Stomach (tissue), 9 donors: ENCODE measurements around the gene HDAC3. TPM values are rescaled to one million over a fixed set of nuclear protein-coding genes. Genes with fewer than 3 reads are reported as not detected.

Source experiments
- DNase-seq, 2 donors: peaks; one replicate each; pipeline versions ENCODE4 v3.0.0 to v3.0.0-alpha.2; 2013 to 2019
- H3K27ac ChIP-seq, 5 donors: fragments of 200-600 bp in 4 of 5; sonication (generic) in 4 of 5; one replicate each; pipeline ENCODE4 v1.5.1; 2013 to 2019; ENCODE audit warnings: mild to moderate bottlenecking in 1 of 5, moderate library complexity in 1 of 5
- H3K27me3 ChIP-seq, 3 donors: fragments of 200-600 bp; sonication (generic); one replicate each; pipeline ENCODE4 v1.5.1; 2017 to 2019; ENCODE audit warnings: mixed run types in 1 of 3
- H3K36me3 ChIP-seq, 4 donors: fragments of 200-600 bp; sonication (generic); 1 replicate in 3 of 4; 2 replicates in 1 of 4; pipeline ENCODE4 v1.5.1; 2016 to 2019
- H3K4me1 ChIP-seq, 4 donors: fragments of 200-600 bp; sonication (generic); one replicate each; pipeline ENCODE4 v1.5.1; 2016 to 2019
- H3K4me3 ChIP-seq, 4 donors: fragments of 200-600 bp; sonication (generic) in 3 of 4; one replicate each; pipeline ENCODE4 v1.5.1; 2016 to 2019; ENCODE audit warnings: mild to moderate bottlenecking in 1 of 4
- H3K9me3 ChIP-seq, 4 donors: fragments of 200-600 bp; sonication (generic); one replicate each; pipeline ENCODE4 v1.5.1; 2016 to 2019
- EP300 ChIP-seq: sonication (generic); formaldehyde crosslinking; IDR thresholded peaks from one replicate; pipeline ENCODE4 v1.6.1; 2017; ENCODE audit warnings: antibody characterized with exemption
- POLR2A ChIP-seq, 4 donors: fragments of 450-650 bp; IDR thresholded peaks; one replicate each; pipeline ENCODE4 v1.6.1; 2016; ENCODE audit warnings: antibody characterized with exemption in 4 of 4, control low read depth in 2 of 4, mild to moderate bottlenecking in 1 of 4, moderate library complexity in 1 of 4
- POLR2AphosphoS5 ChIP-seq, 3 donors: sonication (generic); formaldehyde crosslinking; IDR thresholded peaks; one replicate each; pipeline ENCODE4 v1.6.1; 2016; ENCODE audit warnings: antibody characterized with exemption in 3 of 3
- WGBS, 5 donors: extraction: QIAGEN DNeasy Blood & Tissue Kit in 3 of 5; methylation state at CpG; one replicate each; pipeline versions ENCODE4 v1.1.5 to v1.1.7; 2013 to 2018; 5-methylcytosine and 5-hydroxymethylcytosine counted together
- intact Hi-C: fragments of 100-400 bp; cut with DNase I; formaldehyde crosslinking; loops from one replicate; pipeline ENCODE4 v1.15.1; 2023; ENCODE audit warnings: low total_unique reads
- polyA plus RNA-seq, 3 donors: library from polyadenylated mRNA; stranded (reverse); fragments of 200-250 nt; gene quantifications; one replicate each; pipeline ENCODE4 v1.2.3, GENCODE V29; 2013
- total RNA-seq, 5 donors: library from RNA; depleted of rRNA; stranded (reverse); fragments of >200 nt; gene quantifications; one replicate each; pipeline versions ENCODE4 v1.1.0 to v1.2.3, GENCODE V29; 2014 to 2016
- TF ChIP-seq, protein P1 (sequence below), 7 experiments: fragments of 450-650 bp in 4 of 7; fragments of 200-600 bp in 3 of 7; sonication (generic) in 3 of 7; IDR thresholded peaks; one replicate each; pipeline ENCODE4 v1.5.1; 2016 to 2019; ENCODE audit warnings: antibody characterized with exemption in 7 of 7, control low read depth in 2 of 7, mild to moderate bottlenecking in 1 of 7
- donor health status: healthy with polysubstance abuse.
- donor health status: Bipolar disorder and iron deficiency.
- donor health status: healthy.

The HDAC3 gene
- total and polyA plus RNA-seq, 8 donors: 34.7 to 64.3 (median 45.4) TPM

- Histone ChIP-seq H3K9me3 (no peaks in the 10 kb centered on the region), H3K27ac (no peak overlapping the region), H3K27me3 (peaks cover 0 to 10% (median 0%) of the 10 kb centered on the region in 3 donors), H3K36me3 (peaks cover 0 to 46% (median 39%) of the 10 kb centered on the region in 4 donors), H3K4me3 (no peak overlapping the region), H3K4me1 (peaks cover 13 to 28% (median 26%) of the 10 kb centered on the region in 4 donors)
- intact Hi-C loops: no loop called here
- 79 to 88% (median 83%) methylated on average over 3 of the region's 3 CpGs for WGBS, 5 donors
- TF ChIP-seq EP300 (no peak), POLR2A (IDR thresholded peaks at IDR 0.05) (no peak), POLR2AphosphoS5 (IDR thresholded peaks at IDR 0.05) (no peak)
- TF ChIP-seq, protein P1, sequence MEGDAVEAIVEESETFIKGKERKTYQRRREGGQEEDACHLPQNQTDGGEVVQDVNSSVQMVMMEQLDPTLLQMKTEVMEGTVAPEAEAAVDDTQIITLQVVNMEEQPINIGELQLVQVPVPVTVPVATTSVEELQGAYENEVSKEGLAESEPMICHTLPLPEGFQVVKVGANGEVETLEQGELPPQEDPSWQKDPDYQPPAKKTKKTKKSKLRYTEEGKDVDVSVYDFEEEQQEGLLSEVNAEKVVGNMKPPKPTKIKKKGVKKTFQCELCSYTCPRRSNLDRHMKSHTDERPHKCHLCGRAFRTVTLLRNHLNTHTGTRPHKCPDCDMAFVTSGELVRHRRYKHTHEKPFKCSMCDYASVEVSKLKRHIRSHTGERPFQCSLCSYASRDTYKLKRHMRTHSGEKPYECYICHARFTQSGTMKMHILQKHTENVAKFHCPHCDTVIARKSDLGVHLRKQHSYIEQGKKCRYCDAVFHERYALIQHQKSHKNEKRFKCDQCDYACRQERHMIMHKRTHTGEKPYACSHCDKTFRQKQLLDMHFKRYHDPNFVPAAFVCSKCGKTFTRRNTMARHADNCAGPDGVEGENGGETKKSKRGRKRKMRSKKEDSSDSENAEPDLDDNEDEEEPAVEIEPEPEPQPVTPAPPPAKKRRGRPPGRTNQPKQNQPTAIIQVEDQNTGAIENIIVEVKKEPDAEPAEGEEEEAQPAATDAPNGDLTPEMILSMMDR (IDR thresholded peaks at IDR 0.05): no peak
- DNase-seq: no peak
These were observed 3.4 kb upstream of the HDAC3 start for GRCh38 chr5:141640051-141640415.

GRCh38 chr5:141639357-141640050 lies 2.9 kb upstream of the HDAC3 start:
- no peak overlapping the region for H3K4me3 ChIP-seq
- 84 to 94% (median 88%) methylated on average over 7 to 12 of the region's 12 CpGs for whole genome bisulfite sequencing, 5 donors
- H3K27ac ChIP-seq: no peak overlapping the region
- no peak for TF ChIP-seq POLR2AphosphoS5 (IDR thresholded peaks at IDR 0.05)
- TF ChIP-seq, protein P1 (IDR thresholded peaks at IDR 0.05): no peak
- no peak for TF ChIP-seq EP300
- TF ChIP-seq POLR2A (IDR thresholded peaks at IDR 0.05): no peak
- intact Hi-C loops: no loop called here
- H3K9me3 ChIP-seq: no peaks in the 10 kb centered on the region
- no peak for DNase-seq
- peaks cover 19 to 32% (median 32%) of the 10 kb centered on the region in 4 donors for H3K4me1 ChIP-seq
- H3K36me3 ChIP-seq: peaks cover 0 to 41% (median 34%) of the 10 kb centered on the region in 4 donors
- peaks cover 0 to 10% (median 0%) of the 10 kb centered on the region in 3 donors for H3K27me3 ChIP-seq

- intact Hi-C loops: no loop called here
- Histone ChIP-seq H3K27me3 (peaks cover 0 to 10% (median 0%) of the 10 kb centered on the region in 3 donors), H3K27ac (no peak overlapping the region), H3K4me3 (no peak overlapping the region), H3K4me1 (peaks cover 19 to 39% (median 36%) of the 10 kb centered on the region in 4 donors), H3K9me3 (no peaks in the 10 kb centered on the region), H3K36me3 (peaks cover 0 to 34% (median 27%) of the 10 kb centered on the region in 4 donors)
- 85 to 96% (median 93%) methylated on average over 2 of the region's 2 CpGs for WGBS, 5 donors
- TF ChIP-seq EP300 (no peak), POLR2A (IDR thresholded peaks at IDR 0.05) (no peak), POLR2AphosphoS5 (IDR thresholded peaks at IDR 0.05) (no peak)
- TF ChIP-seq, protein P1 (IDR thresholded peaks at IDR 0.05): no peak
- DNase-seq: no peak
These were observed 2.1 kb upstream of the HDAC3 start for GRCh38 chr5:141638771-141639170.

DNA sequence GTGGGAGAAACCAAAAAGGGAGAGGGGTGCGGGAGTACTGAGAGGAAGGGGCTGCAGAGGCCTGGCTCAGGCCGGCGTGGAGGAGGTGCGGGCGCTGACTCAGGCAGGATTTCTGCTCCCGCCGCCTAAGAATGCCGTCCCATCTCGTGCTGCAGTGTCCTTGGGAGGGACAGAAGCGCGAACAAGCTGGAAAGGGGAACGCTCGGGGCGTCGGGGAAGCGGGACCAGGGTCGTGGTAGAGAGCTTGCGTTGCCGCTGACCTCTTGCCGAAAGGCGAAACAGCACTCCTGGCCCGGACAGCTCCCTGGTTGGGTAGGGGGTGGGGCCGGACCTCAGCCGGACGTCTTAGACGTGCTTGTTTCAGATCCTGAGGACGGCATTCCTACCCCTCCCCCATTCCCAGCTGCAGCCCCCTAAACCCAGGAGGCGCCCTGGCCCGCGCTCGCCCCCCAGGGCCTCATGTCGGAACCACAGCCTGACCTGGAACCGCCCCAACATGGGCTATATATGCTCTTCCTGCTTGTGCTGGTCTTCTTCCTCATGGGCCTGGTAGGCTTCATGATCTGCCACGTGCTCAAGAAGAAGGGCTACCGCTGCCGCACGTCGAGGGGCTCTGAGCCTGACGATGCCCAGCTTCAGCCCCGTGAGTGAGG lies 1.2 kb upstream of the HDAC3 start:
- Histone ChIP-seq H3K36me3 (peaks cover 0 to 26% (median 19%) of the 10 kb centered on the region in 4 donors), H3K9me3 (no peaks in the 10 kb centered on the region), H3K27me3 (peaks cover 0 to 10% (median 0%) of the 10 kb centered on the region in 3 donors), H3K4me1 (peaks cover 19 to 48% (median 37%) of the 10 kb centered on the region in 4 donors), H3K27ac (peak overlapping the region in 3 of 5 donors; percentile 82 to 87 (median 86)), H3K4me3 (peak overlapping the region; percentile 74 to 90 (median 82))
- intact Hi-C loops: no loop called here
- 4 to 9% (median 5%) methylated on average over 28 to 40 of the region's 40 CpGs for WGBS, 5 donors
- DNase-seq: peak; percentile 62 to 84
- TF ChIP-seq POLR2A (IDR thresholded peaks at IDR 0.05): no peak
- TF ChIP-seq EP300: no peak
- no peak for TF ChIP-seq POLR2AphosphoS5 (IDR thresholded peaks at IDR 0.05)
- TF ChIP-seq, protein P1 (IDR thresholded peaks at IDR 0.05): no peak
